Measurements from ENCODE around the gene ARPC3.
A peak's percentile ranks its signal among the peaks of the same experiment; 100 is the strongest.

GRCh38 chr12:110468214-110469048 lies 18.3 kb upstream of the ARPC3 start, which contains the start of the genes FAM216A and GPN3:
- TF ChIP-seq EP300 (IDR thresholded peaks at IDR 0.05) (no peak), POLR2A (IDR thresholded peaks at IDR 0.05) (peak; percentile 93)

All from ovary (tissue), 1 donor.